GM23248 (cell line): ENCODE data around the gene SLC16A12. TPM values are rescaled to one million over a fixed set of nuclear protein-coding genes. Genes with fewer than 3 reads are reported as not detected.

Source experiments
- DNase-seq: peaks from one replicate; pipeline ENCODE4 v3.0.0-alpha.2; 2015
- H2AFZ ChIP-seq: fragments of 200-600 bp; sonication (generic); 2 replicates; pipeline ENCODE4 v1.6.1; 2016; ENCODE audit warnings: antibody characterized with exemption
- H3F3A ChIP-seq: fragments of 200-600 bp; sonication (generic); 2 replicates; pipeline ENCODE4 v1.6.1; 2016; ENCODE audit warnings: mild to moderate bottlenecking, antibody characterized with exemption, mixed run types; ENCODE audit not compliant: insufficient read depth
- H3K27ac ChIP-seq: fragments of 200-600 bp; sonication (generic); 2 replicates; pipeline ENCODE4 v1.5.1; 2016; ENCODE audit warnings: mild to moderate bottlenecking
- H3K27me3 ChIP-seq: fragments of 200-600 bp; sonication (generic); replicated peaks from 2 replicates; pipeline ENCODE4 v1.6.1; 2016; ENCODE audit warnings: mild to moderate bottlenecking; ENCODE audit not compliant: insufficient read depth
- H3K36me3 ChIP-seq: fragments of 200-600 bp; sonication (generic); 2 replicates; pipeline ENCODE4 v1.6.1; 2016; ENCODE audit warnings: low read depth, mild to moderate bottlenecking
- H3K4me1 ChIP-seq: fragments of 200-600 bp; sonication (generic); 2 replicates; pipeline ENCODE4 v1.6.1; 2016; ENCODE audit warnings: mild to moderate bottlenecking; ENCODE audit not compliant: insufficient read depth
- H3K4me2 ChIP-seq: fragments of 200-600 bp; sonication (generic); one replicate; pipeline ENCODE4 v1.6.1; 2016; ENCODE audit warnings: mild to moderate bottlenecking; ENCODE audit not compliant: unreplicated experiment
- H3K4me3 ChIP-seq: fragments of 200-600 bp; sonication (generic); 2 replicates; pipeline ENCODE4 v1.5.1; 2016; ENCODE audit warnings: mild to moderate bottlenecking
- H3K79me2 ChIP-seq: fragments of 200-600 bp; sonication (generic); 2 replicates; pipeline ENCODE4 v1.6.1; 2016; ENCODE audit warnings: mild to moderate bottlenecking; ENCODE audit not compliant: insufficient read depth
- H3K9ac ChIP-seq: fragments of 200-600 bp; sonication (generic); 2 replicates; pipeline ENCODE4 v1.6.1; 2016; ENCODE audit warnings: mild to moderate bottlenecking
- H3K9me2 ChIP-seq: fragments of 200-600 bp; sonication (generic); 2 replicates; pipeline ENCODE4 v1.6.1; 2016; ENCODE audit warnings: mixed run types, mild to moderate bottlenecking, moderate library complexity; ENCODE audit not compliant: insufficient read depth
- H3K9me3 ChIP-seq: fragments of 200-600 bp; sonication (generic); one replicate; pipeline ENCODE4 v1.6.1; 2017; ENCODE audit warnings: low read depth
- H4K20me1 ChIP-seq: fragments of 200-600 bp; sonication (generic); 2 replicates; pipeline ENCODE4 v1.6.0; 2016; ENCODE audit not compliant: insufficient read depth
- EZH2 ChIP-seq: fragments of 200-600 bp; sonication (generic); IDR thresholded peaks from 2 replicates; pipeline ENCODE4 v1.6.1; 2018; ENCODE audit warnings: antibody characterized with exemption, mild to moderate bottlenecking; ENCODE audit not compliant: insufficient read depth, poor library complexity, severe bottlenecking
- EZH2phosphoT487 ChIP-seq: fragments of 200-600 bp; sonication (generic); IDR thresholded peaks from 2 replicates; pipeline ENCODE4 v1.6.1; 2018; ENCODE audit warnings: antibody characterized with exemption, moderate library complexity, mild to moderate bottlenecking, low read depth; ENCODE audit not compliant: insufficient read depth
- WGBS, 2 experiments: methylation state at CpG; one replicate each; pipeline ENCODE4 v1.1.6; 2015 to 2017; ENCODE audit warnings: low lambda C conversion rate in 2 of 2, low coverage in 1 of 2; ENCODE audit errors: missing lambda C conversion rate in 2 of 2; 5-methylcytosine and 5-hydroxymethylcytosine counted together
- in situ Hi-C: fragments of 300-500 bp; cut with MboI; formaldehyde crosslinking; loops from 2 replicates; pipeline ENCODE4 v1.15.0; 2020
- polyA plus RNA-seq: library from polyadenylated mRNA; unstranded; fragments of >200 nt; fragmentation: Nextera tagmentation; extraction: Ambion mirVana; gene quantifications from 2 replicates; pipeline ENCODE4 v1.2.1, GENCODE V29; 2016
- total RNA-seq: library from RNA; depleted of rRNA; stranded (reverse); fragments of >200 nt; shearing (Covaris generic); gene quantifications from 2 replicates; pipeline ENCODE4 v1.2.3, GENCODE V29; 2014

SLC16A12 gene
- total and polyA plus RNA-seq, 2 experiments from 2014 or later: not detected

DNA sequence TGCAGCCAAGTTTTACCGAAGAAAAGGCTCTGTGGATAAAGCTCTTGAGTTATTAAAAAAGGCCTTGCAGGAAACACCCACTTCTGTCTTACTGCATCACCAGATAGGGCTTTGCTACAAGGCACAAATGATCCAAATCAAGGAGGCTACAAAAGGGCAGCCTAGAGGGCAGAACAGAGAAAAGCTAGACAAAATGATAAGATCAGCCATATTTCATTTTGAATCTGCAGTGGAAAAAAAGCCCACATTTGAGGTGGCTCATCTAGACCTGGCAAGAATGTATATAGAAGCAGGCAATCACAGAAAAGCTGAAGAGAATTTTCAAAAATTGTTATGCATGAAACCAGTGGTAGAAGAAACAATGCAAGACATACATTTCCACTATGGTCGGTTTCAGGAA is 132.4 kb downstream of the SLC16A12 start:
- no peak overlapping the region for H3K9ac ChIP-seq
- WGBS, 2 experiments: 98 to 100% methylated on average over 2 of the region's 2 CpGs
- H3K4me2 ChIP-seq: no peak overlapping the region
- no peaks in the 10 kb centered on the region for H3K9me3 ChIP-seq
- H3K27ac ChIP-seq: no peak overlapping the region
- H3K4me1 ChIP-seq: peaks cover under 1% of the 10 kb centered on the region; the same call in 1 of the 2 replicates
- H3K27me3 ChIP-seq: no peaks in the 10 kb centered on the region
- no peaks in the 10 kb centered on the region for H4K20me1 ChIP-seq
- no peak for TF ChIP-seq EZH2
- TF ChIP-seq EZH2phosphoT487: no peak
- no peaks in the 10 kb centered on the region for H3K79me2 ChIP-seq
- 0 out of 2 replicates have a peak, but pooled peaks cover 4% of the 10 kb centered on the region for H3F3A ChIP-seq
- no peak for DNase-seq
- H3K9me2 ChIP-seq: no peaks in the 10 kb centered on the region
- in situ Hi-C loops: loop anchor here (25.0 kb wide), 1 partner anchor 309 kb away; the partner anchor contains the start of gene KIF20B
- no peak overlapping the region for H3K4me3 ChIP-seq
- peaks cover 6% of the 10 kb centered on the region; the same call in 1 of the 2 replicates for H3K36me3 ChIP-seq
- H2AFZ ChIP-seq: no peak overlapping the region

DNA sequence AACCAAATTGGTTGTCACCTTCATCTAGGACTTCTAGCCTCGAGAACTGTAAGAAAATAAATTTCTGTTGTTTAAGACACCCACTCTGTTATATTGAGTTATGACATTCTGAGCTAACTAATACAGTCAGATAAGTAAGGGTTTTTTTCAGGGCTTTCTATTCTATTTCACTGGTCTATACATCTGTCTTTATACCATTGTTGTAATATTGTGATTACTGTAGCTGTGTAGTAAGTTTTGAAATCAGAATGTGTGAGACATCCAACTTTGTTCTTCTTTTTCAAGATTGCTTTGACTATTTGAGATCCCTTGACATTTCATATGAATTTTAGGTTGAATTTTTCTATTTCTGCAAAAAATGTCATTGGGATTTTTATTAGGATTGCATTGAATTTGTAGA is 135.4 kb downstream of the SLC16A12 start:
- Histone ChIP-seq H3K4me2 (no peak overlapping the region), H3K27ac (no peak overlapping the region), H3K9me3 (no peaks in the 10 kb centered on the region), H4K20me1 (no peaks in the 10 kb centered on the region), H2AFZ (no peak overlapping the region), H3K36me3 (peaks cover 6% of the 10 kb centered on the region; the same call in 1 of the 2 replicates), H3K9me2 (no peaks in the 10 kb centered on the region), H3K9ac (no peak overlapping the region), H3K79me2 (no peaks in the 10 kb centered on the region), H3K27me3 (no peaks in the 10 kb centered on the region), H3F3A (0 out of 2 replicates have a peak, but pooled peaks cover 4% of the 10 kb centered on the region), H3K4me3 (no peak overlapping the region), H3K4me1 (peaks cover 4% of the 10 kb centered on the region; the same call in 1 of the 2 replicates)
- TF ChIP-seq EZH2 (no peak), EZH2phosphoT487 (no peak)
- in situ Hi-C loops: loop anchor here (25.0 kb wide), 2 partner anchors 312 to 363 kb away; partner anchors contain the start of gene KIF20B
- WGBS, 2 experiments: 92 to 93% methylated on average over 1 of the region's 1 CpG
- no peak for DNase-seq

DNA sequence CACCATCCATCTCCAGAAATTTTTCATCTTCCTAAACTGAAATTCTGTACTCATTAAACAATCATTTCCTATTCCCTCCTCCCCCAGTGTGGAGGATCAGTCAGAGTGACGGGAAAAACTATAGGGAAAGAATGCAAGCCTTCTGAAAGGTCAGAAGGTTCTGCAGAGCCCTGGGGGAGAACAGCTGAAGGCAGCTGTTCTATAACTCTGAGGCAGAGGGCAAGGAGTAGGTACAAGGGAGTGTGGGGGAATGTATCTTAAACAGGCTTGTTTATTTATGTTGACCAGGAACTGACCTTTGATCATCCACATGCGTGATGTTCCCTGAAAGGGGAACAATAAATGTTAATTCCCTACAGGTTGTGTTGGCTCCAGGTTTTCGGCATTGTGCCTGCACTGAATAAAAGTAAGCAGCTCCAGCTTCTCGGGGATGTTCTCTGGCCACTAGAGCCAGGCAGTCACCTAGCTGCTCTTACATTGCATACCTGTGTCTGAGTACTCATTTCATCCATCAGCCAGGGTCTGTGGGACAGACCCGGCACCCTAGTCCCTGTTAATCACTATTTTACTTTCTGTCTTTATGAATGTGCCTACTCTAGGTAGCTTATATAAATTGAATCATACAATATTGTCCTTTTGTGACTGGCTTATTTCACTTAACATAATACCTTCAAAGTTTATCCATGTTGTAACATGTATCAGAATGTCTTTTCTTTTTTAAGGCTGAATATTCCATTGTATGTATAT is 137.2 kb downstream of the SLC16A12 start:
- Histone ChIP-seq H3K36me3 (peaks cover 6% of the 10 kb centered on the region; the same call in 1 of the 2 replicates), H4K20me1 (no peaks in the 10 kb centered on the region), H3K79me2 (no peaks in the 10 kb centered on the region), H3K9me3 (no peaks in the 10 kb centered on the region), H3K27ac (no peak overlapping the region), H3F3A (peaks cover 8% of the 10 kb centered on the region), H3K9ac (no peak overlapping the region), H3K4me1 (peaks cover 8% of the 10 kb centered on the region; the same call in 1 of the 2 replicates), H2AFZ (no peak overlapping the region), H3K9me2 (no peaks in the 10 kb centered on the region), H3K4me2 (no peak overlapping the region), H3K4me3 (no peak overlapping the region), H3K27me3 (no peaks in the 10 kb centered on the region)
- DNase-seq: no peak
- TF ChIP-seq EZH2phosphoT487 (no peak), EZH2 (no peak)
- 85% methylated on average over 5 of the region's 5 CpGs for WGBS, 2 experiments
- in situ Hi-C loops: loop anchor here (25.0 kb wide), 1 partner anchor 361 kb away; no protein-coding TSS in a partner anchor

DNA sequence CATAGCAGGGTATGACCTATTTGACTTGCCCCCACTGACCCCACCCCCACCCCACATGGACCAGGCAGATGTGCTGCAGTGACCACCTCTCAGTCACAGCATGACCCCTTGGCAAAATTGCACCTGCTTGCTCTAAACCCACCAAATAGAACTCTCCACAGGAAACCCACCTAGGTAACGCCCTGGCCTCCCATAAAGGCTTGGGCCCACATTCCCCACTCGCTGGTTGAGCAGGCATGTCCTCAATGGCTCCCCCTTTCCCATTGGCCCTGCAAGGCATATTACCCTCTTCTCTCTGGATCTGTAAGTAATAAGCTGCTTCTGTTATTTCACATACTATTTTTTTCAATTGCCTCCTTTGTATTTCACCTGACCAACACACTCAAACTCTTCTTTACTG is 140.3 kb downstream of the SLC16A12 start:
- H3K9me2 ChIP-seq: no peaks in the 10 kb centered on the region
- WGBS, 2 experiments: 93 to 97% methylated on average over 2 of the region's 2 CpGs
- no peaks in the 10 kb centered on the region for H3K79me2 ChIP-seq
- TF ChIP-seq EZH2phosphoT487: no peak
- TF ChIP-seq EZH2: no peak
- no peak overlapping the region for H3K4me2 ChIP-seq
- no peaks in the 10 kb centered on the region for H3K9me3 ChIP-seq
- H3K27me3 ChIP-seq: no peaks in the 10 kb centered on the region
- DNase-seq: no peak
- H3K4me3 ChIP-seq: no peak overlapping the region
- peaks cover 23% of the 10 kb centered on the region for H3F3A ChIP-seq
- in situ Hi-C loops: loop anchor here (25.0 kb wide), 1 partner anchor 358 kb away; no protein-coding TSS in a partner anchor
- H3K36me3 ChIP-seq: no peaks in the 10 kb centered on the region
- H3K9ac ChIP-seq: no peak overlapping the region
- peaks cover 12% of the 10 kb centered on the region; the same call in 1 of the 2 replicates for H3K4me1 ChIP-seq
- no peak overlapping the region for H3K27ac ChIP-seq
- no peaks in the 10 kb centered on the region for H4K20me1 ChIP-seq
- no peak overlapping the region for H2AFZ ChIP-seq
